Adrenal gland (tissue), 12 donors: Measurements from ENCODE around the gene CDK10. TPM values are rescaled to one million over a fixed set of nuclear protein-coding genes. Genes with fewer than 3 reads are reported as not detected.

Source experiments
- DNase-seq, 7 donors: peaks; one replicate each; pipeline ENCODE4 v3.0.0-alpha.2; 2019 to 2020
- H3K27ac ChIP-seq, 5 donors: fragments of 200-600 bp; sonication (generic) in 4 of 5; 1 replicate in 3 of 5; 2 replicates in 2 of 5; pipeline versions ENCODE4 v1.5.1 to v1.8.0; 2016 to 2020; ENCODE audit warnings: mild to moderate bottlenecking in 1 of 5
- H3K27me3 ChIP-seq: fragments of 200-600 bp; 2 replicates; pipeline ENCODE4 v1.8.0; 2021
- H3K36me3 ChIP-seq, 2 donors: fragments of 200-600 bp; replicated peaks in 1 of 2; 1 replicate in 1 of 2; 2 replicates in 1 of 2; pipeline versions ENCODE4 v1.5.1 to v1.8.0; 2018 to 2022
- H3K4me1 ChIP-seq, 2 donors: fragments of 200-600 bp; replicated peaks in 1 of 2; 1 replicate in 1 of 2; 2 replicates in 1 of 2; pipeline versions ENCODE4 v1.5.1 to v1.8.0; 2018 to 2021
- H3K4me3 ChIP-seq, 4 donors: fragments of 200-600 bp; sonication (generic) in 3 of 4; one replicate each; pipeline ENCODE4 v1.5.1; 2016 to 2018
- H3K9me3 ChIP-seq, 3 donors: fragments of 200-600 bp; sonication (generic) in 1 of 3; replicated peaks in 1 of 3; 1 replicate in 2 of 3; 2 replicates in 1 of 3; pipeline versions ENCODE4 v1.5.1 to v1.8.0; 2016 to 2021
- POLR2A ChIP-seq, 2 donors: fragments of 450-650 bp; IDR thresholded peaks; one replicate each; pipeline ENCODE4 v1.6.1; 2017; ENCODE audit warnings: antibody characterized with exemption in 2 of 2, mild to moderate bottlenecking in 2 of 2, moderate library complexity in 1 of 2
- WGBS, 4 donors: extraction: QIAGEN DNeasy Blood & Tissue Kit in 2 of 4; methylation state at CpG; one replicate each; pipeline versions ENCODE4 v1.1.5 to v1.1.7; 2013 to 2017; 5-methylcytosine and 5-hydroxymethylcytosine counted together
- intact Hi-C, 2 donors: fragments of 100-400 bp; cut with DNase I; formaldehyde crosslinking; loops; one replicate each; pipeline versions ENCODE4 v1.14.1 to v1.15.0; 2022 to 2023
- polyA plus RNA-seq, 3 donors: library from polyadenylated mRNA; stranded (reverse); fragments of 200-250 nt in 2 of 3; fragments of 350-450 nt in 1 of 3; fragmentation: Illumina TruSeq in 1 of 3; extraction: RNeasy Lipid Tissue Mini Kit (QIAGEN cat#74804) in 1 of 3; gene quantifications; one replicate each; pipeline ENCODE4 v1.2.3, GENCODE V29; 2013 to 2014
- total RNA-seq, 9 donors: library from RNA; depleted of rRNA in 4 of 9; stranded (reverse); fragments of >200 nt in 4 of 9; fragments of 120-200 nt in 1 of 9; fragmentation: NEBNext Ultra II Directional in 1 of 9; extraction: Animal tissue kit (Norgen Biotek cat#: 25700) in 1 of 9; gene quantifications; one replicate each; pipeline versions ENCODE4 v1.1.0 to v1.2.4, GENCODE V29; 2013 to 2023
- TF ChIP-seq, protein P1 (sequence below), 6 experiments: fragments of 450-650 bp in 4 of 6; fragments of 200-600 bp in 2 of 6; sonication (generic) in 1 of 6; IDR thresholded peaks; 1 replicate in 5 of 6; 2 replicates in 1 of 6; pipeline versions ENCODE4 v1.5.1 to v1.8.0; 2016 to 2021; ENCODE audit warnings: antibody characterized with exemption in 6 of 6, mild to moderate bottlenecking in 2 of 6, moderate library complexity in 1 of 6
- donor health status: healthy with polysubstance abuse.
- donor health status: Bipolar disorder and iron deficiency.
- donor health status: DM: yes; HTN: yes; CAD: no.
- donor health status: DM: no; HTN: no; CAD: no.
- donor health status: DM: no; HTN: no; CAD: no.
- donor health status: DM: yes; HTN: yes; CAD: no.

The CDK10 gene
- total and polyA plus RNA-seq, 12 donors, result 29.5 to 289 (median 64.5) TPM

DNA sequence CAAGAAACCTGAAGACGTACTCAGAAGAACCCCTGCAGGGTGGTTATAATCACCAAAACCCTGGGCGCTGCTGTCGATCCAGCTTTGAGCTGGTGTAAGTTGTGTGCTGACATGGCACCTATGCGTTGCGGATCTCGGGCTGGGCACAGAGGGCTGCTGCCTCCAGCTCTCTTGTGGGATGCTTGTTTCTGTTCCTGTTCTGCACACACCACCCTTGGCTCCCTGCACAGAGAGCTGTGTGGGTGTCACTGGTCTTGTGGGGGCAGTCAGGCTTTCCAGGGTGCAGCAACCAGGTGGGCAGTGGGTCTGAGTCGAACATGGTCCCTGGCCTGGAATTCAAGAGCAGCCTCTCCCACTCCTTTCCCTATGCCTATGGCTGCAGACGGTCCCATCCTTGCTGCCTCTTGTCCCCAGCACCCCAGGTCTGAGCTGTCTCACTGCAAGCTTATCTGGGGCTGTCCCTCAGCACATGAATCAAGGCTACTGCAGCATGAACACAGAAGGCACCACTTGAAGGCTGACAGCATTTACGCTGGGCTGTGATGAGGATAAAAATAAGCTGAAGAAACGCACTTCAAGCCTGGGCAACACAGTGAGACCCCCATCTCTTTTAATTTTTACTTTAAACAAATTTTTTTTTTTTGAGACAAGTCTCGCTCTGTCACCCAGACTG, 55.0 kb downstream of the CDK10 start:
- intact Hi-C loops, result loop anchor here in 1 of 2 donors (10.0 kb wide), 1 partner anchor 123 kb away; no protein-coding TSS in a partner anchor
- 78 to 85% (median 80%) methylated on average over 9 to 11 of the region's 11 CpGs for WGBS, 4 donors
- H3K4me1 ChIP-seq, result no peaks in the 10 kb centered on the region

GRCh38 chr16:89742948-89743347, 56.5 kb downstream of the CDK10 start:
- Histone ChIP-seq H3K4me1 (no peaks in the 10 kb centered on the region), H3K36me3 (peaks cover 0 to 25% of the 10 kb centered on the region in 2 donors), H3K27ac (no peak overlapping the region), H3K27me3 (no peaks in the 10 kb centered on the region), H3K4me3 (no peak overlapping the region), H3K9me3 (no peaks in the 10 kb centered on the region)
- TF ChIP-seq, protein P1, sequence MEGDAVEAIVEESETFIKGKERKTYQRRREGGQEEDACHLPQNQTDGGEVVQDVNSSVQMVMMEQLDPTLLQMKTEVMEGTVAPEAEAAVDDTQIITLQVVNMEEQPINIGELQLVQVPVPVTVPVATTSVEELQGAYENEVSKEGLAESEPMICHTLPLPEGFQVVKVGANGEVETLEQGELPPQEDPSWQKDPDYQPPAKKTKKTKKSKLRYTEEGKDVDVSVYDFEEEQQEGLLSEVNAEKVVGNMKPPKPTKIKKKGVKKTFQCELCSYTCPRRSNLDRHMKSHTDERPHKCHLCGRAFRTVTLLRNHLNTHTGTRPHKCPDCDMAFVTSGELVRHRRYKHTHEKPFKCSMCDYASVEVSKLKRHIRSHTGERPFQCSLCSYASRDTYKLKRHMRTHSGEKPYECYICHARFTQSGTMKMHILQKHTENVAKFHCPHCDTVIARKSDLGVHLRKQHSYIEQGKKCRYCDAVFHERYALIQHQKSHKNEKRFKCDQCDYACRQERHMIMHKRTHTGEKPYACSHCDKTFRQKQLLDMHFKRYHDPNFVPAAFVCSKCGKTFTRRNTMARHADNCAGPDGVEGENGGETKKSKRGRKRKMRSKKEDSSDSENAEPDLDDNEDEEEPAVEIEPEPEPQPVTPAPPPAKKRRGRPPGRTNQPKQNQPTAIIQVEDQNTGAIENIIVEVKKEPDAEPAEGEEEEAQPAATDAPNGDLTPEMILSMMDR (IDR thresholded peaks at IDR 0.05), result no peak
- TF ChIP-seq POLR2A (IDR thresholded peaks at IDR 0.05), result no peak
- intact Hi-C loops, result loop anchor here in 1 of 2 donors (10.0 kb wide), 1 partner anchor 122 kb away; no protein-coding TSS in a partner anchor
- WGBS, 4 donors, result 73 to 86% (median 76%) methylated on average over 4 of the region's 4 CpGs
- no peak for DNase-seq

More for the DNA sequence above, 55.0 kb downstream of the CDK10 start:
- Histone ChIP-seq H3K27me3 (no peaks in the 10 kb centered on the region), H3K36me3 (peaks cover 0 to 39% of the 10 kb centered on the region in 2 donors), H3K9me3 (no peaks in the 10 kb centered on the region), H3K27ac (no peak overlapping the region), H3K4me3 (no peak overlapping the region)
- TF ChIP-seq, protein P1 (IDR thresholded peaks at IDR 0.05), result no peak
- TF ChIP-seq POLR2A (IDR thresholded peaks at IDR 0.05), result no peak
- peak in 1 of 7 donors; percentile 26 for DNase-seq

GRCh38 chr16:89744813-89745212, 58.3 kb downstream of the CDK10 start:
- intact Hi-C loops, result loop anchor here in 1 of 2 donors (10.0 kb wide), 1 partner anchor 120 kb away; no protein-coding TSS in a partner anchor
- peak in 6 of 7 donors; percentile 64 to 90 (median 73) for DNase-seq
- Histone ChIP-seq H3K4me1 (no peaks in the 10 kb centered on the region), H3K9me3 (no peaks in the 10 kb centered on the region), H3K27ac (no peak overlapping the region), H3K27me3 (no peaks in the 10 kb centered on the region), H3K4me3 (no peak overlapping the region), H3K36me3 (peaks cover 0 to 6% of the 10 kb centered on the region in 2 donors)
- 51 to 87% (median 68%) methylated on average over 11 to 16 of the region's 16 CpGs for WGBS, 4 donors
- TF ChIP-seq POLR2A (IDR thresholded peaks at IDR 0.05), result no peak
- TF ChIP-seq, protein P1 (IDR thresholded peaks at IDR 0.05), result no peak

Other genes starting within 250 kb of the CDK10 start
- 100 to 1,000 TPM in 3 of 9 donors, 10 to 100 TPM in 6; 29.7 to 127 (median 83.5) TPM for gene ANKRD11, start 196.1 kb upstream of the CDK10 start, total RNA-seq
- gene ANKRD11, start 196.1 kb upstream of the CDK10 start, polyA plus RNA-seq, result 100 to 1,000 TPM in 1 of 3 donors, 10 to 100 TPM in 2; 56.3 to 125 (median 76.6) TPM
- gene SPG7, start 178.3 kb upstream of the CDK10 start, total RNA-seq, result 100 to 1,000 TPM in 8 of 9 donors, 10 to 100 TPM in 1; 91.0 to 246 (median 138) TPM
- gene SPG7, start 178.3 kb upstream of the CDK10 start, polyA plus RNA-seq, result 100 to 1,000 TPM in 2 of 3 donors, 10 to 100 TPM in 1; 57.1 to 250 (median 247) TPM
- over 10,000 TPM in 1 of 9 donors, 1,000 to 10,000 TPM in 8; 1,683 to 12,881 (median 2,396) TPM for gene RPL13, start 126.0 kb upstream of the CDK10 start, total RNA-seq
- gene RPL13, start 126.0 kb upstream of the CDK10 start, polyA plus RNA-seq, result 1,000 to 10,000 TPM in 2 of 3 donors, 100 to 1,000 TPM in 1; 893 to 8,950 (median 4,547) TPM
- 1 to 10 TPM in 2 of 9 donors, under 1 TPM in 4, not detected in 3; 0.15 to 1.8 (median 0.45) TPM for gene CPNE7, start 110.9 kb upstream of the CDK10 start, total RNA-seq
- 1 to 10 TPM in 1 of 3 donors, under 1 TPM in 2; 0.35 to 6.8 (median 0.94) TPM for gene CPNE7, start 110.9 kb upstream of the CDK10 start, polyA plus RNA-seq
- gene DPEP1, start 73.0 kb upstream of the CDK10 start, total RNA-seq, result 10 to 100 TPM in 1 of 9 donors, 1 to 10 TPM in 7, under 1 TPM in 1; 0.44 to 27.3 (median 5.0) TPM
- gene DPEP1, start 73.0 kb upstream of the CDK10 start, polyA plus RNA-seq, result 1 to 10 TPM in 1 of 3 donors, under 1 TPM in 2; 0.60 to 4.1 (median 0.88) TPM
- gene CHMP1A, start 29.0 kb upstream of the CDK10 start, total RNA-seq, result 10 to 100 TPM; 50.7 to 100.0 (median 64.4) TPM
- 10 to 100 TPM; 32.5 to 91.5 (median 79.0) TPM for gene CHMP1A, start 29.0 kb upstream of the CDK10 start, polyA plus RNA-seq
- gene SPATA33, start 28.9 kb upstream of the CDK10 start, total RNA-seq, result 1 to 10 TPM; 1.9 to 7.5 (median 4.1) TPM
- gene SPATA33, start 28.9 kb upstream of the CDK10 start, polyA plus RNA-seq, result 10 to 100 TPM in 1 of 3 donors, 1 to 10 TPM in 2; 5.1 to 13.5 (median 6.5) TPM
- gene SPATA2L, start 15.0 kb downstream of the CDK10 start, total RNA-seq, result 10 to 100 TPM in 5 of 9 donors, 1 to 10 TPM in 4; 3.0 to 29.4 (median 10.4) TPM
- 10 to 100 TPM in 2 of 3 donors, under 1 TPM in 1; 0.20 to 17.5 (median 17.4) TPM for gene SPATA2L, start 15.0 kb downstream of the CDK10 start, polyA plus RNA-seq
- 10 to 100 TPM in 8 of 9 donors, 1 to 10 TPM in 1; 7.2 to 39.5 (median 23.2) TPM for gene VPS9D1, start 34.2 kb downstream of the CDK10 start, total RNA-seq
- gene VPS9D1, start 34.2 kb downstream of the CDK10 start, polyA plus RNA-seq, result 100 to 1,000 TPM in 1 of 3 donors, 10 to 100 TPM in 1, 1 to 10 TPM in 1; 3.9 to 102 (median 62.3) TPM
- 10 to 100 TPM; 11.8 to 35.0 (median 21.8) TPM for gene ZNF276, start 34.8 kb downstream of the CDK10 start, total RNA-seq
- 10 to 100 TPM in 2 of 3 donors, 1 to 10 TPM in 1; 9.3 to 84.5 (median 76.0) TPM for gene ZNF276, start 34.8 kb downstream of the CDK10 start, polyA plus RNA-seq
- gene FANCA, start 130.0 kb downstream of the CDK10 start, total RNA-seq, result 10 to 100 TPM in 1 of 9 donors, 1 to 10 TPM in 8; 1.6 to 12.1 (median 3.3) TPM
- gene FANCA, start 130.0 kb downstream of the CDK10 start, polyA plus RNA-seq, result 1 to 10 TPM; 2.3 to 7.8 (median 4.7) TPM
- gene SPIRE2, start 141.8 kb downstream of the CDK10 start, total RNA-seq, result 10 to 100 TPM in 2 of 9 donors, 1 to 10 TPM in 7; 2.8 to 14.4 (median 4.5) TPM
- 10 to 100 TPM in 1 of 3 donors, 1 to 10 TPM in 2; 2.8 to 14.2 (median 7.8) TPM for gene SPIRE2, start 141.8 kb downstream of the CDK10 start, polyA plus RNA-seq
- 100 to 1,000 TPM; 177 to 237 (median 205) TPM for gene TCF25, start 186.9 kb downstream of the CDK10 start, total RNA-seq
- 100 to 1,000 TPM; 215 to 438 (median 253) TPM for gene TCF25, start 186.9 kb downstream of the CDK10 start, polyA plus RNA-seq
- 1 to 10 TPM in 8 of 9 donors, under 1 TPM in 1; 0.72 to 8.2 (median 5.8) TPM for gene MC1R, start 232.2 kb downstream of the CDK10 start, total RNA-seq
- gene MC1R, start 232.2 kb downstream of the CDK10 start, polyA plus RNA-seq, result 10 to 100 TPM in 2 of 3 donors, under 1 TPM in 1; 0.55 to 20.4 (median 10.0) TPM
- gene TUBB3, start 236.7 kb downstream of the CDK10 start, total RNA-seq, result 10 to 100 TPM in 8 of 9 donors, 1 to 10 TPM in 1; 6.4 to 63.8 (median 21.0) TPM
- gene TUBB3, start 236.7 kb downstream of the CDK10 start, polyA plus RNA-seq, result 10 to 100 TPM; 12.5 to 13.2 (median 12.9) TPM